GM12878 (cell line): ENCODE measurements around the gene SMIM12.

Source experiments
- BCL11A ChIP-seq: IDR thresholded peaks from 2 replicates; pipeline ENCODE4 v1.6.1; 2011; ENCODE audit warnings: low read depth, low read length
- CBFB ChIP-seq: IDR thresholded peaks from 2 replicates; pipeline ENCODE4 v1.6.1; 2016; ENCODE audit warnings: antibody characterized with exemption, low read depth
- CEBPB ChIP-seq, 2 experiments: fragments of 150-350 bp in 1 of 2; IDR thresholded peaks; 2 replicates each; pipeline ENCODE4 v1.6.1; 2012 to 2014; ENCODE audit warnings: low read depth in 2 of 2, low read length in 2 of 2, borderline replicate concordance in 1 of 2, inconsistent platforms in 1 of 2
- EGR1 ChIP-seq, 2 experiments: IDR thresholded peaks; 1 replicate in 1 of 2; 2 replicates in 1 of 2; pipeline ENCODE4 v1.6.1; 2011 to 2012; ENCODE audit warnings: low read depth in 2 of 2, low read length in 2 of 2, borderline replicate concordance in 1 of 2, mild to moderate bottlenecking in 1 of 2, moderate library complexity in 1 of 2
- JUND ChIP-seq: IDR thresholded peaks from 2 replicates; pipeline ENCODE4 v1.6.1; 2012; ENCODE audit warnings: low read depth, mild to moderate bottlenecking, low read length, improper control_type of control experiment, moderate library complexity
- POLR2AphosphoS5 ChIP-seq: IDR thresholded peaks from 2 replicates; pipeline ENCODE4 v1.6.1; 2011; ENCODE audit warnings: mild to moderate bottlenecking, low read length, inconsistent platforms
- SP1 ChIP-seq: IDR thresholded peaks from one replicate; pipeline ENCODE4 v1.6.1; 2011; ENCODE audit warnings: low read depth, low read length
- TF ChIP-seq, protein P1 (sequence below), 3 experiments: IDR thresholded peaks in 2 of 3; conservative IDR thresholded peaks in 1 of 3; 2 replicates each; pipeline ENCODE4 v1.5.1; 2011; ENCODE audit warnings: low read depth in 3 of 3, low read length in 3 of 3, mild to moderate bottlenecking in 3 of 3, control low read depth in 2 of 3, moderate library complexity in 2 of 3, inconsistent platforms in 1 of 3, mixed read lengths in 1 of 3; ENCODE audit not compliant: control insufficient read depth in 2 of 3, insufficient read depth in 1 of 3; ENCODE audit errors: extremely low read depth in 1 of 3
- TF ChIP-seq, protein P2 (sequence below): IDR thresholded peaks from 2 replicates; pipeline ENCODE4 v1.6.1; 2012; ENCODE audit warnings: low read length, inconsistent platforms
- TF ChIP-seq, protein P3 (sequence below): IDR thresholded peaks from 2 replicates; pipeline ENCODE4 v1.6.1; 2012; ENCODE audit warnings: mild to moderate bottlenecking, low read depth, low read length

DNA sequence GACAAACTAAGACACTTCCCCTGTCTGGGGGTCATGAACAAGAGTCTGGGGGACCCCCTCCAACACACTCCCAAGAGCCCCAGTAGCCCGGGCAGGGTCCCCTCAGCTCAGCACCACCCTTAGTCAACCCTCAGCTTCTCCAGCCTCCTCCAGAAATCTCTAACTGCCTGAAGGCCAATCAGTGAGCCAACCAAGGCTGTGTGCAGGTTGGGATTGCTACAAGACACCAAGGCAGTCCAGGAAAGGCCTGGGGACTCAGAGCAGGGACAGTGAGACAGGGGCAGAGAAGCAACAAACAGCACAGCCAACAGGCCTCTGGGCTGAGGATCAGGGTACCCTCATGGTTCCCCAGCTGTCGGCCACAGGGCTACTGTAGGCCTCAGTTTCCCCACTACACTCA, 13.3 kb downstream of the SMIM12 start:
- TF ChIP-seq, protein P1, sequence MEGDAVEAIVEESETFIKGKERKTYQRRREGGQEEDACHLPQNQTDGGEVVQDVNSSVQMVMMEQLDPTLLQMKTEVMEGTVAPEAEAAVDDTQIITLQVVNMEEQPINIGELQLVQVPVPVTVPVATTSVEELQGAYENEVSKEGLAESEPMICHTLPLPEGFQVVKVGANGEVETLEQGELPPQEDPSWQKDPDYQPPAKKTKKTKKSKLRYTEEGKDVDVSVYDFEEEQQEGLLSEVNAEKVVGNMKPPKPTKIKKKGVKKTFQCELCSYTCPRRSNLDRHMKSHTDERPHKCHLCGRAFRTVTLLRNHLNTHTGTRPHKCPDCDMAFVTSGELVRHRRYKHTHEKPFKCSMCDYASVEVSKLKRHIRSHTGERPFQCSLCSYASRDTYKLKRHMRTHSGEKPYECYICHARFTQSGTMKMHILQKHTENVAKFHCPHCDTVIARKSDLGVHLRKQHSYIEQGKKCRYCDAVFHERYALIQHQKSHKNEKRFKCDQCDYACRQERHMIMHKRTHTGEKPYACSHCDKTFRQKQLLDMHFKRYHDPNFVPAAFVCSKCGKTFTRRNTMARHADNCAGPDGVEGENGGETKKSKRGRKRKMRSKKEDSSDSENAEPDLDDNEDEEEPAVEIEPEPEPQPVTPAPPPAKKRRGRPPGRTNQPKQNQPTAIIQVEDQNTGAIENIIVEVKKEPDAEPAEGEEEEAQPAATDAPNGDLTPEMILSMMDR (IDR thresholded peaks at IDR 0.05 in 2 of 3, conservative IDR thresholded peaks at IDR 0.05 in 1 of 3; ENCODE audit: control insufficient read depth in 2 of 3, extremely low read depth in 1 of 3, insufficient read depth in 1 of 3, low read depth in 3 of 3, low read length in 3 of 3), result no peak
- TF ChIP-seq EGR1 (IDR thresholded peaks at IDR 0.05; ENCODE audit: borderline replicate concordance in 1 of 2, low read depth in 2 of 2, low read length in 2 of 2) (no peak), CEBPB (IDR thresholded peaks at IDR 0.05; ENCODE audit: borderline replicate concordance in 1 of 2, low read depth in 2 of 2, low read length in 2 of 2) (no peak), CBFB (no peak), SP1 (no peak), JUND (no peak), POLR2AphosphoS5 (no peak), BCL11A (no peak)
- TF ChIP-seq, protein P2, sequence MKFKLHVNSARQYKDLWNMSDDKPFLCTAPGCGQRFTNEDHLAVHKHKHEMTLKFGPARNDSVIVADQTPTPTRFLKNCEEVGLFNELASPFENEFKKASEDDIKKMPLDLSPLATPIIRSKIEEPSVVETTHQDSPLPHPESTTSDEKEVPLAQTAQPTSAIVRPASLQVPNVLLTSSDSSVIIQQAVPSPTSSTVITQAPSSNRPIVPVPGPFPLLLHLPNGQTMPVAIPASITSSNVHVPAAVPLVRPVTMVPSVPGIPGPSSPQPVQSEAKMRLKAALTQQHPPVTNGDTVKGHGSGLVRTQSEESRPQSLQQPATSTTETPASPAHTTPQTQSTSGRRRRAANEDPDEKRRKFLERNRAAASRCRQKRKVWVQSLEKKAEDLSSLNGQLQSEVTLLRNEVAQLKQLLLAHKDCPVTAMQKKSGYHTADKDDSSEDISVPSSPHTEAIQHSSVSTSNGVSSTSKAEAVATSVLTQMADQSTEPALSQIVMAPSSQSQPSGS, result no peak
- TF ChIP-seq, protein P3, sequence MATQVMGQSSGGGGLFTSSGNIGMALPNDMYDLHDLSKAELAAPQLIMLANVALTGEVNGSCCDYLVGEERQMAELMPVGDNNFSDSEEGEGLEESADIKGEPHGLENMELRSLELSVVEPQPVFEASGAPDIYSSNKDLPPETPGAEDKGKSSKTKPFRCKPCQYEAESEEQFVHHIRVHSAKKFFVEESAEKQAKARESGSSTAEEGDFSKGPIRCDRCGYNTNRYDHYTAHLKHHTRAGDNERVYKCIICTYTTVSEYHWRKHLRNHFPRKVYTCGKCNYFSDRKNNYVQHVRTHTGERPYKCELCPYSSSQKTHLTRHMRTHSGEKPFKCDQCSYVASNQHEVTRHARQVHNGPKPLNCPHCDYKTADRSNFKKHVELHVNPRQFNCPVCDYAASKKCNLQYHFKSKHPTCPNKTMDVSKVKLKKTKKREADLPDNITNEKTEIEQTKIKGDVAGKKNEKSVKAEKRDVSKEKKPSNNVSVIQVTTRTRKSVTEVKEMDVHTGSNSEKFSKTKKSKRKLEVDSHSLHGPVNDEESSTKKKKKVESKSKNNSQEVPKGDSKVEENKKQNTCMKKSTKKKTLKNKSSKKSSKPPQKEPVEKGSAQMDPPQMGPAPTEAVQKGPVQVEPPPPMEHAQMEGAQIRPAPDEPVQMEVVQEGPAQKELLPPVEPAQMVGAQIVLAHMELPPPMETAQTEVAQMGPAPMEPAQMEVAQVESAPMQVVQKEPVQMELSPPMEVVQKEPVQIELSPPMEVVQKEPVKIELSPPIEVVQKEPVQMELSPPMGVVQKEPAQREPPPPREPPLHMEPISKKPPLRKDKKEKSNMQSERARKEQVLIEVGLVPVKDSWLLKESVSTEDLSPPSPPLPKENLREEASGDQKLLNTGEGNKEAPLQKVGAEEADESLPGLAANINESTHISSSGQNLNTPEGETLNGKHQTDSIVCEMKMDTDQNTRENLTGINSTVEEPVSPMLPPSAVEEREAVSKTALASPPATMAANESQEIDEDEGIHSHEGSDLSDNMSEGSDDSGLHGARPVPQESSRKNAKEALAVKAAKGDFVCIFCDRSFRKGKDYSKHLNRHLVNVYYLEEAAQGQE, result no peak
